Gastrocnemius medialis (tissue), 4 donors: ENCODE data around the gene KPNA4. TPM values are rescaled to one million over a fixed set of nuclear protein-coding genes. Genes with fewer than 3 reads are reported as not detected.

ENCODE experiments used
- ATAC-seq, 2 donors: fragments of 150-250 bp; one replicate each; pipeline ENCODE4 v1.9.1; 2016
- DNase-seq, 2 donors: peaks; one replicate each; pipeline ENCODE4 v3.0.0-alpha.2; 2019
- H3K27ac ChIP-seq, 4 donors: fragments of 200-600 bp; sonication (generic); 1 replicate in 1 of 4; 2 replicates in 3 of 4; pipeline ENCODE4 v1.5.1; 2016 to 2018; ENCODE audit warnings: mild to moderate bottlenecking in 2 of 4, moderate library complexity in 1 of 4
- H3K27me3 ChIP-seq, 3 donors: fragments of 200-600 bp; sonication (generic) in 2 of 3; 1 replicate in 1 of 3; 2 replicates in 2 of 3; pipeline versions ENCODE4 v1.5.1 to v1.6.0; 2016 to 2019; ENCODE audit warnings: mild to moderate bottlenecking in 1 of 3, moderate library complexity in 1 of 3
- H3K36me3 ChIP-seq, 2 donors: fragments of 200-600 bp; sonication (generic) in 1 of 2; one replicate each; pipeline ENCODE4 v1.5.1; 2017 to 2018
- H3K4me1 ChIP-seq, 2 donors: fragments of 200-600 bp; sonication (generic) in 1 of 2; one replicate each; pipeline ENCODE4 v1.5.1; 2016 to 2017; ENCODE audit warnings: mild to moderate bottlenecking in 2 of 2
- H3K4me3 ChIP-seq, 4 donors: fragments of 200-600 bp; sonication (generic) in 3 of 4; 1 replicate in 1 of 4; 2 replicates in 3 of 4; pipeline ENCODE4 v1.5.1; 2016 to 2019; ENCODE audit warnings: mild to moderate bottlenecking in 2 of 4
- H3K9me3 ChIP-seq, 3 donors: fragments of 200-600 bp; sonication (generic) in 2 of 3; 1 replicate in 1 of 3; 2 replicates in 2 of 3; pipeline ENCODE4 v1.5.1; 2016 to 2019
- CTCF ChIP-seq, 5 experiments: fragments of 450-650 bp in 3 of 5; fragments of 200-600 bp in 2 of 5; sonication (generic) in 2 of 5; IDR thresholded peaks in 4 of 5; conservative IDR thresholded peaks in 1 of 5; 1 replicate in 4 of 5; 2 replicates in 1 of 5; pipeline ENCODE4 v1.5.1; 2016 to 2019; ENCODE audit warnings: antibody characterized with exemption in 5 of 5, mild to moderate bottlenecking in 3 of 5, moderate library complexity in 3 of 5
- POLR2A ChIP-seq, 2 donors: fragments of 450-650 bp; IDR thresholded peaks; one replicate each; pipeline ENCODE4 v1.6.1; 2017; ENCODE audit warnings: antibody characterized with exemption in 2 of 2, mild to moderate bottlenecking in 2 of 2, moderate library complexity in 2 of 2
- in situ Hi-C, 4 donors: fragments of 200-750 bp; cut with MboI; loops; one replicate each; pipeline versions ENCODE4 v1.15.0 to v1.8.0; 2017; ENCODE audit warnings: low sequenced_read_pairs in 4 of 4
- intact Hi-C: fragments of 100-400 bp; cut with DNase I; formaldehyde crosslinking; loops from one replicate; pipeline ENCODE4 v1.15.1; 2023; ENCODE audit warnings: low total_unique reads
- total RNA-seq, 4 donors: library from RNA; depleted of rRNA; stranded (reverse); fragments of >200 nt; gene quantifications; one replicate each; pipeline versions ENCODE4 v1.1.0 to v1.2.3, GENCODE V29; 2016

The KPNA4 gene
- total RNA-seq, 4 donors from 2014 or later = 78.9 to 126 (median 86.0) TPM

GRCh38 chr3:160475884-160476283, 89.5 kb downstream of the KPNA4 start:
- in situ Hi-C loops = no loop called here
- no peaks in the 10 kb centered on the region for H3K4me1 ChIP-seq

DNA sequence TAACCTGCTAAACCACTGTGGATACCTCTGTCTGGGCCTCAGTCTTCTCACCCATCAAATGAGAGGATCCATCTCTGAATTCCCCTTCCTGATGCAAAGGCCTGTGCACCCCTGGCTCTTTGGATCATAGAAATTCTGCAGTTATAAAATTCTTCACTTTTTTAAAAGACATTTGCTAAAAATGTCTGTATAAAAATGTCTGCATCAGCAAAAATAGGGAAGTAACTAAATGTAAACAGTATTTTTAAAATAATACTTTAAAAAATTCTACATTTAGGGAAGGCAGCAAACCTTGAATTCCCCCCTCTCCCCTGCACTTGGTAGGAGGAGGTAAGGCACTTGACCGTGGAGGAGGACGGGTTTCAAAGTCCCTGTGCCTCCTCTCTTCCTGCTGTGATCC, 90.2 kb downstream of the KPNA4 start:
- in situ Hi-C loops = no loop called here
- H3K4me3 ChIP-seq = no peak overlapping the region
- H3K4me1 ChIP-seq = no peaks in the 10 kb centered on the region
- intact Hi-C loops = no loop called here
- DNase-seq = no peak
- H3K9me3 ChIP-seq = no peaks in the 10 kb centered on the region
- no peak for ATAC-seq
- no peaks in the 10 kb centered on the region for H3K36me3 ChIP-seq
- no peaks in the 10 kb centered on the region for H3K27me3 ChIP-seq
- no peak overlapping the region for H3K27ac ChIP-seq
- TF ChIP-seq POLR2A (IDR thresholded peaks at IDR 0.05) (no peak), CTCF (IDR thresholded peaks at IDR 0.05 in 4 of 5, conservative IDR thresholded peaks at IDR 0.05 in 1 of 5) (no peak)

More at GRCh38 chr3:160475884-160476283, 89.5 kb downstream of the KPNA4 start:
- no peak for DNase-seq
- H3K27me3 ChIP-seq = no peaks in the 10 kb centered on the region
- H3K4me3 ChIP-seq = no peak overlapping the region
- TF ChIP-seq POLR2A (IDR thresholded peaks at IDR 0.05) = no peak
- no peak for TF ChIP-seq CTCF (IDR thresholded peaks at IDR 0.05 in 4 of 5, conservative IDR thresholded peaks at IDR 0.05 in 1 of 5)
- no peak for ATAC-seq
- H3K9me3 ChIP-seq = no peaks in the 10 kb centered on the region
- intact Hi-C loops = no loop called here
- no peak overlapping the region for H3K27ac ChIP-seq
- no peaks in the 10 kb centered on the region for H3K36me3 ChIP-seq

DNA sequence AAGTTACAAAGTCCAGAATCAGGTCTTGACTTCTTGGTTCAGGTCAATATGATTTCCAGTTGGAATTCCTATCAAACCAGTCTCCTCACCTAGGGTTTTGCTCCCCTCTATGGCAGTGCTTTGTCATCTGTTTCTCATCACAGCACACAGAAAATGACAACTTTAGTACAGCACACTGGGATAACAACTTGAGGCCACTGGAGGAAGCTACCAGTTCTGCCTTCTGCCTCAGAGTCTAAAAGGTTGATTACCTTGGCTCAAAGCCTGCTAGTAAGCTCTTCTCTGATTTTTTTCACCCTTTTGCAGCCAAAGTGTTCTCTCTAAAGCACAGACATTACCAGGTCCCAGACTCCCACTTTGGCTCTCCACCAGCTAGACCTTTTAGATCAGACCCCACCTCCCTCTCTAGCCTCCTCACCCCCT, 90.9 kb downstream of the KPNA4 start:
- no peak for ATAC-seq
- in situ Hi-C loops = no loop called here
- TF ChIP-seq POLR2A (IDR thresholded peaks at IDR 0.05) (no peak), CTCF (IDR thresholded peaks at IDR 0.05 in 4 of 5, conservative IDR thresholded peaks at IDR 0.05 in 1 of 5) (no peak)

DNA sequence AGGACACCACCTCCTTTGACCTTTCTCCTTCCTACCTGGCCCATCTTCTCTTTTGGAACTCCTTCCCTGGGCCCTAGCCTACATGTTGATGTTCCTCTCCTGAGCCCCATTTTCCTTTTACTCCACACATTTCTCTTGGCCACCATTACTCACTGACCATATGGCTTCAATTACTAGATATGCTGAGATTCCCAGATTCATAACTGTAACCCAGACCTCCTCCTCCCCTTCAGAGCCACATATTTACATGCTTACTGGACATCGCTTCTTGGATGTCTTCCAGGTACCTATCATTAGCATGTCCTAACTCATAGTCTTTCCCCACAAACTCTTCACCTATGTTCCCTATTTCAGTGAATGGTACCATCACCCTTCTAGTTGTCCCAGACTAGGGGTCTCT, 91.4 kb downstream of the KPNA4 start:
- ATAC-seq = no peak
- Histone ChIP-seq H3K36me3 (no peaks in the 10 kb centered on the region), H3K4me3 (no peak overlapping the region), H3K27ac (no peak overlapping the region), H3K4me1 (no peaks in the 10 kb centered on the region), H3K9me3 (no peaks in the 10 kb centered on the region), H3K27me3 (no peaks in the 10 kb centered on the region)
- DNase-seq = no peak
- intact Hi-C loops = no loop called here
- TF ChIP-seq CTCF (IDR thresholded peaks at IDR 0.05 in 4 of 5, conservative IDR thresholded peaks at IDR 0.05 in 1 of 5) (no peak), POLR2A (IDR thresholded peaks at IDR 0.05) (no peak)
- in situ Hi-C loops = no loop called here

More for the DNA sequence above, 90.9 kb downstream of the KPNA4 start:
- H3K9me3 ChIP-seq = no peaks in the 10 kb centered on the region
- H3K27ac ChIP-seq = no peak overlapping the region
- no peaks in the 10 kb centered on the region for H3K4me1 ChIP-seq
- H3K27me3 ChIP-seq = no peaks in the 10 kb centered on the region
- intact Hi-C loops = no loop called here
- no peak overlapping the region for H3K4me3 ChIP-seq
- H3K36me3 ChIP-seq = no peaks in the 10 kb centered on the region
- DNase-seq = no peak

DNA sequence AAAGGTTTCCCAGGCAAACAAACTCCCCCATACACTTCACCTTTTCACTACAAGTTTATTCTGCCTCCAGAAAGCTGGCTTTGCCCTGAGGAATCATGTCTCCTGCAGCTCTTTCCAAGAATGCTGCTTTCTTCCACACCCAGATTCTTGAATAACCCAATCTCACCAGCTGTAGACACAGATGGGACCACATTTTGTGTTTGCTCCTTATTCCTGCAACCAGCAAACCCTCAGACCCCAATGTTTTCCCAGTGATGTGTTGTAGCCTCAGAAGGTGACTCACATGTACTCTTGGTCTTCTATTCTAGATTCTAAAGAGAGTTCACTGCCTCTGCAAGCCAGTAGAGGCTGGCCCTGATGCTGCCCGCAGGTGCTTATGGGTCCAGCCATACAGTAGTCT, 92.2 kb downstream of the KPNA4 start:
- no peak overlapping the region for H3K4me3 ChIP-seq
- no peaks in the 10 kb centered on the region for H3K36me3 ChIP-seq
- DNase-seq (no peak), ATAC-seq (no peak)
- H3K4me1 ChIP-seq = no peaks in the 10 kb centered on the region
- H3K27ac ChIP-seq = no peak overlapping the region
- no peaks in the 10 kb centered on the region for H3K27me3 ChIP-seq
- in situ Hi-C loops (no loop called here), intact Hi-C loops (no loop called here)
- no peaks in the 10 kb centered on the region for H3K9me3 ChIP-seq
- TF ChIP-seq CTCF (IDR thresholded peaks at IDR 0.05 in 4 of 5, conservative IDR thresholded peaks at IDR 0.05 in 1 of 5) (no peak), POLR2A (IDR thresholded peaks at IDR 0.05) (no peak)
